HG03139 (cell line): Measurements from ENCODE around the gene DCLK3.

ENCODE experiments used
- ATAC-seq: cut with Tn5 transposase; IDR thresholded peaks from one replicate; pipeline ENCODE4 v1.9.1; 2021; ENCODE audit not compliant: unreplicated experiment

Gene DCLK3

GRCh38 chr3:36763850-36764703, at the start of gene DCLK3:
TSS of gene DCLK3 (minus strand) at chr3:36764553. CDS start at chr3:36764263, 290 bp downstream.
- ATAC-seq = no peak

DNA sequence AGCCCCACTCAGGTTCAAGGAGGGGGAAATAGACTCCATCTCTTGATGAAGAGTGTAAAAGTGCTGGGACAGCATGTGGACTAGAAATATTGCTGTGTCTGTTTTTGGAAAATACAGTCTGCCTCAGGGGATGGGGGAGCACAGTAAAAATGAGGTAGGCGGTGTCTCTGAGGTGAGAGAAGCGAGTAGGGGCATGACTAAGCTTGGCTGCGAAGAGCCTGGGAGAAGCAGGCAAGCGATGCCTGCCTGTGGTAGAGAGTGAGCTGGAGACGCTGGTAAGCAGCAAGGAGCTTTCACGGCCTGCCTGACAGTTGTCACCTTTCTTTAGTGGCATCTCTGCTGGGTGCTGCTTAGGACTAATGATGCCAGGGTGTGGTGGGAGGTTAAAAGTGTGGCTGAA, 49.0 kb upstream of the DCLK3 start:
- no peak for ATAC-seq

DNA sequence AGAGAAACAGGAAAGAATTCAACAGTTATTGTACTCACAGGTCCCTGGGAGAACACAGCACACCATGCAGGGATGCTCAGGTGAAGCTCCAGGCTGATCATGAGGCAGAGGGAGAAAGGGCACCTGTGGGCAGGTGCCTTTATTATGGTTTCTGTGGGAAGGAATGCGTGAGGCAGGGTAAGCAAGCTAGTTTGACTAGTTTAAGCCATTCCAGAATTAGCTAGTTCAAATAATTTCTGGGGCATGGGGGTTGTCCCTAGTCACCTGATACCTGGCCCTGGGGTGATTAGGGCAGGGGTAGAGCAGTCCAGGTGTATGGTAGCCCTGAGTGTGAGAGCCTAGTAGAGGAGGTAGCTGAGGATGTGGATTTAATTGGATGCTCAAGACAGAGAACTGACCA, 47.9 kb upstream of the DCLK3 start:
- no peak for ATAC-seq

- no peak for ATAC-seq
These were observed 47.4 kb upstream of the DCLK3 start for GRCh38 chr3:36811768-36812167.

DNA sequence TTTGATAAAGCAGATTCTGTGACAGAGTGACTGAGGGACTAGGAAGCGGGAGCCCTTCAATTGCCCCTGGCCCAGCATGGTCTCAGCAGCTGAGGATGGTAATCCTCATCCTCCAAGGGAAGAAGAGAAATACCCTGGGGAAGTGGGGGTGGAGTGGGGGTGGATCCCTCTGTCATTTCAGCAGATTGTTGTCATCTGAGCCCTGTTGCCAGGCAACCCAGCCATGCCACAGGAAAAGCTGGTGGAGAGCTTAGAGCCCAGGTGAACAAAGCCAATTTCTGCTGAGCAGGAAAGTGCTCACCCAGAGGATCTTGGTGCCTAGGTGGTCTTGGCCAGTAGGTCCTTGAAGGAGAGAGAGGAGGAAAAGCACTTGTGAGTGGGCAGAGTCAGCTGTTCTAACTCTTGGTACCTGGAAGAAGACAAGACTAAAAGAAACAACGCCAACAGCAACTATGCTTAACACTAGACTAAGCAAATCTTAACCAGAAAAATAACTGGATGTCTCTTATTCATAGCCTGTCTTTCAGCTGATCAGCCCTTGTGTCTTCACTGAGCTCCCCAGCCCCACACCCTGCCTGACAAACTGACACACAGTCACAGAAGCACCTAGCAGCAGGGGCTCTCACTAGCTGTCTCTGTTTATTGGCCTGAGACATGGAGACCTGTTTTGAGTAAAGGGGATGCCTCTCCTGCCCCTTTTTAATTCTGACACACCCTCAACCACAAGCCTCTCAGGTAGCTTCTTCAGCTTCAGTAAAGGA, 40.1 kb upstream of the DCLK3 start:
- ATAC-seq = no peak

- ATAC-seq = no peak
These were observed 38.9 kb upstream of the DCLK3 start for GRCh38 chr3:36803091-36803791.

GRCh38 chr3:36800533-36801116, 36.3 kb upstream of the DCLK3 start:
- ATAC-seq = no peak

DNA sequence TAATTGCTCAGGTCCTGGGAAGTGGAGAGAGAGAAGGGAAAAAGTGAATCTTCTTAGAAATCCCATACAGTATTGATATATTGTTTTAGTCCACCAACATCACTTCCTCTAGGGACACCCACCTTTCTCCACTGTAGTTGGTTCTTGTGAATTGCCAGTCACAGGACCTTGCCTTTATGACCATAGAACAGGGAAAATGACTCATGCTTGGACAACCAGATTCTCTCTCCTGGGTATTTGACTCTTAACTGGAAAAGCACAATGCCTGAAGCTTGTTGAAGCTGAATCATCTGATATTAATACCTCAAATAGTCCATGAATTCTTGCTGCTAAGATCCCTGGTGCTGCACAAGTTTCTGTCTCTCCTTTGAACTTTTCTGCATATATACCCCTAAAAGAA, 32.5 kb upstream of the DCLK3 start:
- ATAC-seq = no peak

- ATAC-seq = no peak
These were observed 31.8 kb upstream of the DCLK3 start for GRCh38 chr3:36796161-36796560.

DNA sequence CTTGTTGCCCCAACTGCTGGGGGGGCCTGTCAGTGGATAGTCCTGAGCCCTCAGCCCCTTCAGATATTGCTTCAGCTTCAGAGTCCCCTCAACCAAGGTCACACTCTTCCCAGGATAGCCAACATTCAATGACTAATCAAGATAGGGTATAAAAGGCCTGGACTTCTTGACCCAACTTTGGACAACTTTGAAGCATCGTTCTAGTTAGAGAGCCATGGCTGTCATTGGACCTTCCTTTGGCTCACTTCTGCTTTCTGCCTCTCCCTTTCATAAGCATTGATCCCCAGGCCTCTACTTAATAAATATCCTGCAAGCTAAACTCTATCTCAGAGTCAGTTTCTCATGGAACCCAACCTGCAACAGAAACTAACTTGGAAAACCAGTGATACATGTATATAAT, 31.3 kb upstream of the DCLK3 start:
- ATAC-seq = no peak

DNA sequence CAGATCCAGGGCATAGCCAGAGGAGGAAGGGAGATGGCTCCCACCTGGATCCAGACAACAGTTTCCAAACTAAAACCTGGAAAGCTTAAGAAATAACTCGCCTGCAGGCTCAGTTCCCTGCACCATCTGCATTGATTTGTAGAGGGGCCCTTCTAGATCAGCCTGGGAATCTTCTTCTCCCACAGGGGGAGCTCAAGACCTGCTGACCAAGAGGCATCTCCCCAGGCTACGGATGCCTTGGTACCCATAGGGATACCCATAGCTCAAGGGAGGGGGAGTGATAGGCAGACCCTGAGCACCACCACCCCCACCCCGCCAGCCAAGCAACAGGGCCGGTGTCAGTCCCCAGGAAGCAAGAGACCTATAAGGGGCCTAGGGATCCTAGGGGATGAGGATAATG, 28.0 kb upstream of the DCLK3 start:
- no peak for ATAC-seq

DNA sequence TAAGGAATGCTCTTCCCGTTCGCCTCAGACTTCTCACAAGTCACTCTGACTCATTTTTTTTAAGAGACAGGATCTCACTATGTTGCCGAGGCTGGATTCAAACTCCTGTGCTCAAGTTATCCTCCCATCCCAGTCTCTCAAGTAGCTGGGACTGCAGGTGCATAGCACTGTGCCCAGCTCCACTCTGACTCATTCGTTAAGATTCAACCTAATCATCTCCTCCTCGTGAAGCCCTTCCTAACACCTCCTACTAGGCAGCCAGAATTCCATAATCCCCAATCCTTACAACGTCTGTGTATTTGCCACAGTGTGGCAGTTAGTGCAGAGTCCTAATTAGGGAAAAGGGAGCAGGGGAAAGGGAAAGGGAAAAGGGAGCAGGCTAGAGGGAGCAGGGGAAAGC, 26.4 kb upstream of the DCLK3 start:
- no peak for ATAC-seq

GRCh38 chr3:36786921-36787890, 22.9 kb upstream of the DCLK3 start:
- no peak for ATAC-seq

DNA sequence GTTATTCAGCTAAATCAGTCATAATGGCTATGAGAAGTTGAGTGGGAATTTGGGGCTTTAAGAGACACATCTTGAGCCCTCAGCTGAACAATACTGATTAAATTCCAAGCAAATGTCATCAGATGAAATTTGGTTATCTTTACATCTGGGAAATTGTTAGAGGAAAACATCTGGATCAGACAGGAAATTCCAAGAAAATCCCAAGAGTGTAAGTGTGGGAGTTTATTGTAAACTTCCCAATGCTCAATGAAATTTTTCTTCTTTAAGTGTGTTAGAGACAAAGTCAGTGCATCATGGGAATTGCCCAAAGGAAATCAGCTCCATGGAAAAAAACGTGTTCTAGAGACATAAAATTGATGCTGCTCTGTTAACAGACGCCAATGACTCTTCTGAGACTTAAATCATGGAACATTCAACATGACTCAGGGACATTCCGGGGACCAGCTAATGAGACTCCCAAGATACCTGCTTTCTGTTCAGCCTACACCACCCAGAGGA, 19.8 kb upstream of the DCLK3 start:
- ATAC-seq = no peak

DNA sequence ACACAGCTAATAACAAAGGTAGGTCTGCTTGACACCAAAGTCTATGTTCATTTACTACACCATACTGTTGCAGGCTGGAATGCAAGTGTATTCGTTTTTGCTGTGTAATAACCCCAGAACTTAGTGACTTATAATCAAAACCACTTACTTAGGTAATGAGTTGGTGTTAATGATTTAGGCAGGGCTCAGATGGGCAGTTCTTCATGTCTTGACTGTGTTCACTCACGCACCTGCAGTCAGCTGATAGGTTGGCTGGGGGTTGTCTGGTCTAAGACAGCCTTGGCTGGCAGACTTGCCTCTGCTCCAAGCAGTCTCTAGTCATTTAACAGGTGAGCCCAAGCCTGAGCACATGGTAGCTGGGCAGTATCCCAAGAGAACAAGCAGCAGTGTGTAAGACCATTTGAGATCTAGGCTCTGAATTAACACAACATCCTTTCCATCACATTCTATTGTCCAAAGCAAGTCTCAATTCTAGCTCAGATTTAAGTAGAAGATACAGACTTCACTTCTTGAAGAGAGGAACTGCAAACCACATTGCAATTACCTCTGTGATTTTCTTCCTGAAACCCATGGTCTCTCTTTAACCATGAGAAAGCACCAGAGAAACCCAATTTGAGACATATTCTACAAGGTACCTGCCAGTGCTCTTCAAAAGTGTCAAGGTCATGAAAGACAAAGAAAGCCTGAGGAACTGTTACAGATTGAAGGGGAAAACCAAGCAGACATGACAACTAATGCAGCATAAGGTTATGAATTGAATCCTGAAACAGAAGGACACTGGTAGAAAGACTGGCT, 13.3 kb upstream of the DCLK3 start:
- no peak for ATAC-seq

DNA sequence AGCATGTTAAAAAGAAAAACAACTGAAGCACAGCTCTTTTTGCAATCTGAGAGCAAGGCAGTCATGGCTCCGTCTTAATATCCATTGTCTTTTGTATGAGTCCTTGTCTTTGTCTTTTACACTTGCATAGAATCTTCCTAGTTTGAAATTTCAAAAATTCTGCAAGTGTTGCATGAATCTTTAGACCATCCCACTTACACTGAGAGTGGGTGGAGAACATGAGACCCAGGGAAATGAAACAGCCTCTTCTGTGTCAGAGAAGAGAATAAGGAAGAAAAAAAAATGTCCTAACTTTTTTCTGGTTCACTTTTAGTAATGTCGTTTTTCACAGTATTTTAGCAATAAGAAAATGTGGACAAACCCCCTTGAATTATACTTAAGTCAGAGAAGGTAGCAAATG, 12.1 kb upstream of the DCLK3 start:
- ATAC-seq = no peak

DNA sequence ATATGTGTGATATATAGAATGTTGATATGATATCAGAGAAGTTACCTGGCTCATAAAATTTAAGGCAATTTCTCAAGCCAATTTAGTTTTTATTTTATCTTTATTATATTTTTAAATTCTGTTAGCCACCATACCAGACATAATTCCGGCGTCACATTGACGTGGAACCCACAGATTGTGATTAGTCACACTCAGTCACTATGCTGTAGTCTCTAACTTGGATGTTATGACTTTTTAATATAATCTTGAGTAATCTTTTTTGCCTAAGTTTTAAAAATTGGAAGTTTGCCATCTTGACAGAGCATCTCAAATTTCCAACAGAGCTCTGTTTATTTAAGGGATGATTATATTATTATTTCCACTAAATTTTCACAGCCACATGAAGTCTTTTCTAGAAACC, 9.7 kb upstream of the DCLK3 start:
- no peak for ATAC-seq

DNA sequence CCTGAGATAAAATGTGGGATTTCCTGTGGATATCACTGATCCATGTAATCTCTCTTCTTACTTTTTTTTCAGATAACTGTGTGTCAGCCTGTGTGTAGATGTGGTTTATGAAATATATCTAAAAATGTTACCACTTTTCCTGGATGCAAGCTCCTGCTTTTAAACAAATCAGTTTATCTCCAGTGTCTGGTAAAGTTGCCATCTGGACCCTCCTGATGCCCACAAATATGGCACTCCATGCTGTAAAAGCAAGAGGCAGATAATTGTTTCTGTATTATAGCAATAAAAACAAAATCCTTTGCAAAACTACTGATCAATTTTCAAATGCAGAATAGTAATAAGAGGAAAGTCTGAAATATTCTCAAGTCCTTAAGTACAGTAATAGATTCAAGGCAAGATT, 7.6 kb upstream of the DCLK3 start:
- no peak for ATAC-seq

DNA sequence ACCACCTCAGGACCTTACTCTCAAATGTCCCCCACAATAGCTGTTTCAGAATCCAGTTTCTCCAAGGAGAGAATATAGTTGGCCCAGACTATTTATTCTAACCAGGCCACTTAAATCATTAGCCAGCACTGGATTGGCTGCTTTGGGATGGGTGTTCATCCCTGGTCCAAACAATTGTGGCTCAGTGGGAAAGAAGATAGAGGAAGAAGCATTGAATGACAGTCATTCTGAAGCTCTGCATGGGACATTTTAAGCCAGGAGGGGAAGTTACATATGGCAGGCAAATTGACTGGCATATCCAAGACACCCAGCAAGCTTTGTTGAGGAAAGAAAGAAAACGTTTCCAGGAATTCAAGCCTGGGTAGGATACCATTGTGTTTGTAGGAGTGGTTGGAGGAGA, 5.6 kb upstream of the DCLK3 start:
- no peak for ATAC-seq
